ENCODE results near the gene MUL1. TPM values are rescaled to one million over a fixed set of nuclear protein-coding genes. Genes with fewer than 3 reads are reported as not detected.

MUL1 gene
- polyA plus RNA-seq, 1 of the 3 experiments (the other 2 are of a cell fraction): 22.8 TPM

DNA sequence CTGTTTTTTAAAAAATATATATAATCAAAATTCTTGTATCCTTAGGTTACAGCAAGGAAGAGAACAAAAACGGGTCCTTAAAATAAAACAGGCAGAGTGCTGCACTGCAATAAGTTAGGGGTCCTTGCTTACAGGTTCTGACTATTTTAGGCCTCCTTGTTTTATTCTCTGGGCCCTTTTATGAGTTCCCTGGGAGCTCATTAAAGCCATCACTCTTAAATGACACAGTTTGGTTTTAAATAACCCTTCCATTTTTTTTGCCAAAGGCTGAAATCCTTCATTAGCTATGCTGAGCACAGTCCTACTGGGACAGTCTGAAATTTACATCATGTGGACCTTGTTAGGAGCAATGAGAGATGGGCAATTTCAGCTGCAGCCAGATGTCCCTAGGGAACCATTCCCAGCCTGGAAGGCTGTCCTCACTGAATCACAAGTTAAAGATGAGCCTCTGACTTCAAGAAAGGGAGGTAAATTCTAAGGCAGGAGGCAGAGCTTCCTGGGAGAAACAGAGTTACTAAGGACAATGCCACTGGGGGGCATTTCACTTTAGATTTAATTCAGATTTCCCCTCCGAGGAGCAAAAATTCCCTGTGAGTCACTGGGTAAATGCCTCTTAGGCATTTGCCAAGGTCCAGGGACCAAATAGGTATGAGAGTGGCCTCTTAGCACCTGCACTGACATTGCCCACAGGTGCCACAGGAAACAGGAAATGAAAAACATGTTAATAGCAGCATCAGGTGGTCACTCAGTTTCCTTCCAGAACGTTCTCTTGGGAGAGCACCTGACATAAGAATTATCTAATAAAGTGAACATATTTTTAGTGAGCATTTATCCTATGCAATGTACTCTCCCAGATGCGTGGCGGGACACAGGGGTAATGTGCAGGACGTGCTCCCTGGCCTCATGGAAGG, 3.8 kb upstream of the MUL1 start:
- Histone ChIP-seq H3K27ac (ENCODE audit: low read depth in 2 of 2, low read length in 1 of 2) (no peak overlapping the region), H3K27me3 (ENCODE audit: insufficient read depth) (no peaks in the 10 kb centered on the region; the same call in 1 of the 2 replicates), H3K9me3 (no peaks in the 10 kb centered on the region), H2AFZ (ENCODE audit: low read depth) (no peak overlapping the region), H3K4me3 (ENCODE audit: low read depth in 2 of 2, low read length in 1 of 2) (no peak overlapping the region; a peak in 1 of 4 replicates), H3K79me2 (ENCODE audit: insufficient read depth) (peaks cover 11% of the 10 kb centered on the region), H3F3A (replicated peaks; ENCODE audit: insufficient read depth) (no peaks in the 10 kb centered on the region), H3K4me2 (no peak overlapping the region), H4K20me1 (ENCODE audit: insufficient read depth) (no peaks in the 10 kb centered on the region), H3K9ac (no peak overlapping the region), H3K36me3 (replicated peaks in 1 of 2; ENCODE audit: control insufficient read depth in 1 of 2, insufficient read depth in 2 of 2, low read length in 1 of 2) (no peaks in the 10 kb centered on the region), H3K9me2 (no peaks in the 10 kb centered on the region), H3K4me1 (ENCODE audit: control insufficient read depth in 1 of 2, insufficient read depth in 2 of 2, low read depth in 1 of 2, low read length in 1 of 2) (peaks cover 0 to 7% of the 10 kb centered on the region in 2 experiments; a peak in 1 of 4 replicates)
- TF ChIP-seq FOXM1 (IDR thresholded peaks at IDR 0.05; ENCODE audit: low read depth) (no peak), IRF3 (IDR thresholded peaks at IDR 0.05; ENCODE audit: low read depth, low read length) (no peak), TAF1 (IDR thresholded peaks at IDR 0.05; ENCODE audit: borderline replicate concordance, low read depth, low read length) (no peak), RAD21 (IDR thresholded peaks at IDR 0.05; ENCODE audit: low read length) (no peak), USF2 (IDR thresholded peaks at IDR 0.05; ENCODE audit: borderline replicate concordance, low read depth, low read length) (no peak), ELF1 (IDR thresholded peaks at IDR 0.05) (no peak), FOSL2 (IDR thresholded peaks at IDR 0.05; ENCODE audit: borderline replicate concordance, low read depth) (no peak), TEAD4 (IDR thresholded peaks at IDR 0.05; ENCODE audit: borderline replicate concordance, insufficient read depth) (no peak), USF1 (IDR thresholded peaks at IDR 0.05; ENCODE audit: borderline replicate concordance, low read depth) (no peak), NRF1 (IDR thresholded peaks at IDR 0.05; ENCODE audit: low read depth, low read length) (no peak), MEF2A (IDR thresholded peaks at IDR 0.05; ENCODE audit: borderline replicate concordance, low read depth) (no peak), NFIC (IDR thresholded peaks at IDR 0.05; ENCODE audit: borderline replicate concordance) (no peak), RFX5 (IDR thresholded peaks at IDR 0.05; ENCODE audit: low read length) (no peak), SMC3 (IDR thresholded peaks at IDR 0.05; ENCODE audit: low read depth, low read length) (no peak), JUND (IDR thresholded peaks at IDR 0.05) (no peak), EZH2phosphoT487 (IDR thresholded peaks at IDR 0.05; ENCODE audit: borderline replicate concordance, low read depth) (no peak), TCF12 (IDR thresholded peaks at IDR 0.05) (no peak)
- TF ChIP-seq, protein P1, sequence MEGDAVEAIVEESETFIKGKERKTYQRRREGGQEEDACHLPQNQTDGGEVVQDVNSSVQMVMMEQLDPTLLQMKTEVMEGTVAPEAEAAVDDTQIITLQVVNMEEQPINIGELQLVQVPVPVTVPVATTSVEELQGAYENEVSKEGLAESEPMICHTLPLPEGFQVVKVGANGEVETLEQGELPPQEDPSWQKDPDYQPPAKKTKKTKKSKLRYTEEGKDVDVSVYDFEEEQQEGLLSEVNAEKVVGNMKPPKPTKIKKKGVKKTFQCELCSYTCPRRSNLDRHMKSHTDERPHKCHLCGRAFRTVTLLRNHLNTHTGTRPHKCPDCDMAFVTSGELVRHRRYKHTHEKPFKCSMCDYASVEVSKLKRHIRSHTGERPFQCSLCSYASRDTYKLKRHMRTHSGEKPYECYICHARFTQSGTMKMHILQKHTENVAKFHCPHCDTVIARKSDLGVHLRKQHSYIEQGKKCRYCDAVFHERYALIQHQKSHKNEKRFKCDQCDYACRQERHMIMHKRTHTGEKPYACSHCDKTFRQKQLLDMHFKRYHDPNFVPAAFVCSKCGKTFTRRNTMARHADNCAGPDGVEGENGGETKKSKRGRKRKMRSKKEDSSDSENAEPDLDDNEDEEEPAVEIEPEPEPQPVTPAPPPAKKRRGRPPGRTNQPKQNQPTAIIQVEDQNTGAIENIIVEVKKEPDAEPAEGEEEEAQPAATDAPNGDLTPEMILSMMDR (IDR thresholded peaks at IDR 0.05): no peak
- TF ChIP-seq, protein P2, sequence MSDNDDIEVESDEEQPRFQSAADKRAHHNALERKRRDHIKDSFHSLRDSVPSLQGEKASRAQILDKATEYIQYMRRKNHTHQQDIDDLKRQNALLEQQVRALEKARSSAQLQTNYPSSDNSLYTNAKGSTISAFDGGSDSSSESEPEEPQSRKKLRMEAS (IDR thresholded peaks at IDR 0.05; ENCODE audit: low read depth): no peak
- TF ChIP-seq, protein P3, sequence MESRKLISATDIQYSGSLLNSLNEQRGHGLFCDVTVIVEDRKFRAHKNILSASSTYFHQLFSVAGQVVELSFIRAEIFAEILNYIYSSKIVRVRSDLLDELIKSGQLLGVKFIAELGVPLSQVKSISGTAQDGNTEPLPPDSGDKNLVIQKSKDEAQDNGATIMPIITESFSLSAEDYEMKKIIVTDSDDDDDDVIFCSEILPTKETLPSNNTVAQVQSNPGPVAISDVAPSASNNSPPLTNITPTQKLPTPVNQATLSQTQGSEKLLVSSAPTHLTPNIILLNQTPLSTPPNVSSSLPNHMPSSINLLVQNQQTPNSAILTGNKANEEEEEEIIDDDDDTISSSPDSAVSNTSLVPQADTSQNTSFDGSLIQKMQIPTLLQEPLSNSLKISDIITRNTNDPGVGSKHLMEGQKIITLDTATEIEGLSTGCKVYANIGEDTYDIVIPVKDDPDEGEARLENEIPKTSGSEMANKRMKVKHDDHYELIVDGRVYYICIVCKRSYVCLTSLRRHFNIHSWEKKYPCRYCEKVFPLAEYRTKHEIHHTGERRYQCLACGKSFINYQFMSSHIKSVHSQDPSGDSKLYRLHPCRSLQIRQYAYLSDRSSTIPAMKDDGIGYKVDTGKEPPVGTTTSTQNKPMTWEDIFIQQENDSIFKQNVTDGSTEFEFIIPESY (IDR thresholded peaks at IDR 0.05; ENCODE audit: borderline replicate concordance, low read depth): no peak
- no peak for DNase-seq
- 46% methylated on average over 6 of the region's 6 CpGs for WGBS (ENCODE audit: low lambda C conversion rate)
- ChIA-PET POLR2A (no interaction called here), CTCF (interaction anchor here (0.8 to 1.1 kb wide), 3 partner anchors 18 to 127 kb away, joined by 3 to 5 read pairs (median 3); no protein-coding TSS in a partner anchor)

Measured in SK-N-SH (cell line).